ENCODE data around the gene CNR2.
"Not testable (repeated sequence)": the region's sequence is repeated elsewhere in the genome, so short reads cannot be mapped to it uniquely, and the experiment has no call there.

CNR2 gene

DNA sequence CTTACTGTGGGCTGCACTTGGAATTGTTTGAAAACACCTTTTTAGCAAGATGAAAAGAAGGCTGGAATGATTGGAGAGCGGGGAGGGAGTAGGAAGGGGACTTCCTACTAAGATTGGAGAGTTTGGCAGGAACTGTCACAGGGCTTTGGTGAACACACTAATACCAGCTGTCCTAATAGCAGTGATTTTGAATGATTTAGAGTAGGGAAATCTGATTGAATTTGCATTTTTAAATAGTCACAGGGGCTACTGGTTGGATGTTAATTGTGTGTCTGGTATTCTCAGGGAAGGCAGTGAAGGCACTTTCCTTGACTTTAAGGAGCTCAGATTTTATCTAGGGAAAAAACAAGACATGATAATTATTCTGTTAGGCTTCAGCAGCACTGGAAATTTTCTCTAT lies 85.4 kb downstream of the CNR2 start:
- POLR2A ChIA-PET: no interaction called here
- no CpG with 5 or more reads among the region's 1 CpG for WGBS (ENCODE audit: insufficient coverage)
- Histone ChIP-seq H3K27ac (ENCODE audit: insufficient read depth in 1 of 2, low read depth in 1 of 2, low read length in 2 of 2, poor library complexity in 1 of 2, severe bottlenecking in 2 of 2) (no peak overlapping the region), H3K9me3 (ENCODE audit: control extremely low read depth in 1 of 5, control insufficient read depth in 4 of 5, insufficient read depth in 2 of 5, low read depth in 1 of 5, low read length in 4 of 5) (no peaks in the 10 kb centered on the region), H3K27me3 (replicated peaks in 2 of 5; ENCODE audit: control insufficient read depth in 4 of 5, insufficient read depth in 5 of 5, low read length in 4 of 5) (no peaks in the 10 kb centered on the region), H3K4me3 (ENCODE audit: control insufficient read depth in 1 of 7, extremely low read depth in 1 of 7, insufficient read depth in 4 of 7, low read depth in 2 of 7, low read length in 6 of 7) (no peak overlapping the region), H3K4me1 (ENCODE audit: control extremely low read depth in 1 of 4, control insufficient read depth in 4 of 4, insufficient read depth in 4 of 4, low read length in 3 of 4) (peaks cover 4 to 18% (median 15%) of the 10 kb centered on the region in 4 experiments), H3K36me3 (ENCODE audit: control insufficient read depth in 4 of 4, insufficient read depth in 4 of 4, low read length in 3 of 4) (no peaks in the 10 kb centered on the region)
- no peak for DNase-seq
- CTCF ChIA-PET: interaction anchor here (9.4 kb wide), 1 partner anchor 17 kb away, joined by 87 read pairs; no protein-coding TSS in a partner anchor

DNA sequence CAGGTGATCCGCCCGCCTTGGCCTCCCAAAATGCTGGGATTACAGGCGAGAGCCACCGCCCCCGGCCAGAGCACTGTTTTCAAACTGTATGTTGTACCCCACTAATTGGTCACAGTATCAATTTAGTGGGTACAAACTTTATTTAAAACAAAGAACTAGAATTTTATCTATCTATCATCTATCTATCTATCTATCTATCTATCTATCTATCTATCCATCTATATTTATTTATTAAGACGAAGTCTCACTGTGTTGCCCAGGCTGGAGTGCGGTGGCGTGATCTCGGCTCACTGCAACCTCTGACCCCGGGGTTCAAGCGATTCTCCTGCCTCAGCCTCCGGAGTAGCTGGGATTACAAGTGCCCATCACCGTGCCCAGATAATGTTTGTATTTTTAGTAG lies 86.6 kb downstream of the CNR2 start:
- CTCF ChIA-PET: interaction anchor here (0.9 to 9.4 kb wide), 2 partner anchors 16 to 90 kb away, joined by 3 to 87 read pairs; no protein-coding TSS in a partner anchor
- DNase-seq; H3K27me3 ChIP-seq (replicated peaks in 2 of 5; ENCODE audit: control insufficient read depth in 4 of 5, insufficient read depth in 5 of 5, low read length in 4 of 5); H3K4me3 ChIP-seq (ENCODE audit: control insufficient read depth in 1 of 7, extremely low read depth in 1 of 7, insufficient read depth in 4 of 7, low read depth in 2 of 7, low read length in 6 of 7); H3K27ac ChIP-seq (ENCODE audit: insufficient read depth in 1 of 2, low read depth in 1 of 2, low read length in 2 of 2, poor library complexity in 1 of 2, severe bottlenecking in 2 of 2); H3K36me3 ChIP-seq (ENCODE audit: control insufficient read depth in 4 of 4, insufficient read depth in 4 of 4, low read length in 3 of 4); POLR2A ChIA-PET; H3K9me3 ChIP-seq (ENCODE audit: control extremely low read depth in 1 of 5, control insufficient read depth in 4 of 5, insufficient read depth in 2 of 5, low read depth in 1 of 5, low read length in 4 of 5): not testable (repeated sequence)
- WGBS (ENCODE audit: insufficient coverage): 100% methylated on average over 7 of the region's 13 CpGs
- H3K4me1 ChIP-seq (ENCODE audit: control extremely low read depth in 1 of 4, control insufficient read depth in 4 of 4, insufficient read depth in 4 of 4, low read length in 3 of 4): peaks cover 4 to 18% (median 15%) of the 10 kb centered on the region in 4 experiments

DNA sequence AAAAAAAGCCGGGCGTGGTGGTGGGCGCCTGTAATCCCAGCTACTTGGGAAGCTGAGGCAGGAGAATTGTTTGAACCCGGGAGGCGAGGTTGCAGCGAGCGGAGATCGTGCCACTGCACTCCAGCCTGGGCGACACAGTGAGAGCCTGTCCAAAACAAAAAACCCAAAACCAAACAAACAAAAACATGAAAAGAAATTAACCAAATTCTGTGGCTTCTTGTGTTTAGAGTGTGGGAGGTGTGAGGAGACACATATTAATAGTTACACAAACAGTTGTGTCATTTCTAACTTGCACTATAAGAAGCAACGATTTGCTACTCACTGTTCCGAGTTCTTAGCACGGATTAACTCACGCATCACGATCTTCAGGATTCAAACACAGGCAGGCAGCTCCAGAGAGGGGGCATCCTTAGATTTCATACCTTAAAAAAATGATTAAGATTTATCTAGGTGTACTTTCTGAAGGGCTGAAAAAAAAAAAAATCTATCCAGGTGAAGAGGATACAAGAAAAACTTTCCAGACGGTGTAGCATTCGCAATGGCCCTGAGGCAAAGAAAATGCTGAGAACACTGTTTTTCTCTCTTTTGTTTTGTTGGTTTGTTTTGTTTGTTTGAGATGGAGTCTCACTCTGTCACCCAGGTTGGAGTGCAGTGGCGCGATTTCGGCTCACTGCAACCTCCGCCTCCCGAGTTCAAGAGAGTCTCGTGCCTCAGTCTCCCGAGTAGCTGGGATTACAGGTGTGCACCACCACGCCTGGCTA lies 87.2 kb downstream of the CNR2 start:
- ChIA-PET CTCF (interaction anchor here (0.9 to 9.4 kb wide), 6 partner anchors 12 to 91 kb away, joined by 3 to 87 read pairs (median 6); partner anchors contain the start of gene LYPLA2), POLR2A (interaction anchor here (0.6 to 2.2 kb wide), 4 partner anchors 9 to 81 kb away, joined by 3 to 11 read pairs (median 4); no protein-coding TSS in a partner anchor)
- DNase-seq: peak in 2 of 3 donors; percentile 12 to 37
- Histone ChIP-seq H3K27me3 (replicated peaks in 2 of 5; ENCODE audit: control insufficient read depth in 4 of 5, insufficient read depth in 5 of 5, low read length in 4 of 5) (no peaks in the 10 kb centered on the region), H3K4me1 (ENCODE audit: control extremely low read depth in 1 of 4, control insufficient read depth in 4 of 4, insufficient read depth in 4 of 4, low read length in 3 of 4) (peaks cover 4 to 18% (median 15%) of the 10 kb centered on the region in 4 experiments), H3K27ac (ENCODE audit: insufficient read depth in 1 of 2, low read depth in 1 of 2, low read length in 2 of 2, poor library complexity in 1 of 2, severe bottlenecking in 2 of 2) (peak overlapping the region in 1 of 2 experiments; percentile 97), H3K9me3 (ENCODE audit: control extremely low read depth in 1 of 5, control insufficient read depth in 4 of 5, insufficient read depth in 2 of 5, low read depth in 1 of 5, low read length in 4 of 5) (no peaks in the 10 kb centered on the region), H3K4me3 (ENCODE audit: control insufficient read depth in 1 of 7, extremely low read depth in 1 of 7, insufficient read depth in 4 of 7, low read depth in 2 of 7, low read length in 6 of 7) (peak overlapping the region in 6 of 7 experiments; percentile 23 to 99 (median 90)), H3K36me3 (ENCODE audit: control insufficient read depth in 4 of 4, insufficient read depth in 4 of 4, low read length in 3 of 4) (no peaks in the 10 kb centered on the region)
- 100% methylated on average over 8 of the region's 24 CpGs for WGBS (ENCODE audit: insufficient coverage)

DNA sequence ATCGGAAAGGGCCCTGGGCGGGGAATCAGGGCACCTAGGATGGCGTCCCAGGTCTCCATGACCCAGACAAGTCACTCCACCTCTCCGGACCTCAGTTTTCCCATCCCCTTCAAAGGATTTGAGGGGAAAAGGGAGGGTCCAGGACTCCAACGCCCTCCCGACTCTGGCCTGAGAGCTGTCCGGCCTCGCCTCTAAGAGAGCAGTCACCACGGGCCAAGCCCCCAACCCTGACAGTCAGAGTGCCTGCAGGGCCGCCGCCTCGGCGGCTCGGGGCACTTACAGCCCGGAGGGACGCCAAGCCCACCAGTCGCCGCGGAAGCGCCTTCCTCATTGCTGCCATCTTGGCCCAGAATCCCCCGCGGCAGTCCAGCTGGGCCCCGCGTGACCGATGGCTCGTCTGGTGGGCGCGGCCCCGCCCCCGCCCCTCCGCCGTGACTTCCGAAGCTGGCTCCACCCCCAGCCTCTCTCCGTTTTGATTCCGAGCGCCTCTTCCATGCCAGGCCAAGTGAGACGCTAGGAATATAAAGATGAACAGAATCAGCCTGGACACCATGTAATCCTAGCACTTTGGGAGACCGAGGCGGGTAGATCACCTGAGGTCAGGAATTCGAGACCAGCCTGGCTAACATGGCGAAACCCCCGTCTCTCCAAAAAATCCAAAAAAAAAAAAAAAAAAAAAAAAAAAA lies 87.9 kb downstream of the CNR2 start, which contains the start of gene HMGCL:
TSS of gene HMGCL (minus strand) at position 354 of the 686 bp plus-strand sequence. CDS start at position 340, 14 bp downstream.
- DNase-seq: peak; percentile 91 to 95 (median 94)
- Histone ChIP-seq H3K27ac (ENCODE audit: insufficient read depth in 1 of 2, low read depth in 1 of 2, low read length in 2 of 2, poor library complexity in 1 of 2, severe bottlenecking in 2 of 2) (peak within 1 kb of the TSS; percentile 88 to 97), H3K4me1 (ENCODE audit: control extremely low read depth in 1 of 4, control insufficient read depth in 4 of 4, insufficient read depth in 4 of 4, low read length in 3 of 4) (peaks cover 4 to 18% (median 15%) of the 10 kb centered on the region in 4 experiments), H3K27me3 (replicated peaks in 2 of 5; ENCODE audit: control insufficient read depth in 4 of 5, insufficient read depth in 5 of 5, low read length in 4 of 5) (no peaks in the 10 kb centered on the region), H3K4me3 (ENCODE audit: control insufficient read depth in 1 of 7, extremely low read depth in 1 of 7, insufficient read depth in 4 of 7, low read depth in 2 of 7, low read length in 6 of 7) (peak within 1 kb of the TSS; percentile 57 to 99 (median 97)), H3K9me3 (ENCODE audit: control extremely low read depth in 1 of 5, control insufficient read depth in 4 of 5, insufficient read depth in 2 of 5, low read depth in 1 of 5, low read length in 4 of 5) (no peaks in the 10 kb centered on the region), H3K36me3 (ENCODE audit: control insufficient read depth in 4 of 4, insufficient read depth in 4 of 4, low read length in 3 of 4) (no peaks in the 10 kb centered on the region)
- CTCF ChIA-PET: interaction anchor here (1.0 to 9.4 kb wide), 9 partner anchors 9 to 91 kb away, joined by 3 to 87 read pairs (median 6); partner anchors contain the start of gene LYPLA2
- POLR2A ChIA-PET: interaction anchor here (0.6 to 2.2 kb wide), 4 partner anchors 9 to 82 kb away, joined by 3 to 11 read pairs (median 4); no protein-coding TSS in a partner anchor
- 0% methylated on average over 21 of the region's 42 CpGs for WGBS (ENCODE audit: insufficient coverage)

DNA sequence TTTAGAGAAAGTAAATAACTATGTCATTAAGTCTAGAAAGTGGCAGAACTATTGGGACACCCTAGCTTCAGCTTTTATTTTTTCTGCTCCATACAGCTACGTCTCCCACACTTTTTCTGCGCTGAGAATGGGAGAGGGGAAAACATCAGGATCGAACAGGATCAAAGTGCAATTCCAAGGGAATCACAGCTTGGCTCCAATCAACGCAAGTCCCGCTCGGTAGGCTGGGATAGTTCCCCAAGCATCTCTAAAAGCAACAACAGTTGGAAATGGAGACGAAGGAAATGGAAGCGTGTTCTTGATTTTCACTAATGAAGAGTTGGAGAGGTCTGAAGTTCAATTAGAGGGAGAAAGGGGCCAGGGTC lies 88.5 kb downstream of the CNR2 start:
- H3K4me3 ChIP-seq (ENCODE audit: control insufficient read depth in 1 of 7, extremely low read depth in 1 of 7, insufficient read depth in 4 of 7, low read depth in 2 of 7, low read length in 6 of 7): peak overlapping the region; percentile 57 to 99 (median 97)

DNA sequence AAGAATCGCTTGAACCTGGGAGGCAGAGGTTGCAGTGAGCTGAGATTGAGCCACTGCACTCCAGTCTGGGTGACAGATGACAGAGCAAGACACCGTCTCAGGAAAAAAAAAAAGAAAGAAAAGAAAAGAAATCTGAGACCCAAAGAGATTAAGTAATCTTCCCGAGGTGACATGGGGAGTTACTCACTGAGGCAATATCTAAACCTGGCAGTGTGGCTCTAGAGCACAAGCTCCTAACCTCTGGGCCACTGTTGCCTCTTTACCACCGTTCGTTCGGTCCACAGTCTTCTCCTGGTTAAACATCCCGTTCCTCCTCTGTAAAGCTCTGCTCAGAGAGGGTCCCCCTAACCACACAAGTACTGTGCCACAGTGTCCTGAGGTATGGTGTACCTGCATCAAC lies 89.4 kb downstream of the CNR2 start:
- no peaks in the 10 kb centered on the region for H3K27me3 ChIP-seq (replicated peaks in 2 of 5; ENCODE audit: control insufficient read depth in 4 of 5, insufficient read depth in 5 of 5, low read length in 4 of 5)
- H3K36me3 ChIP-seq (ENCODE audit: control insufficient read depth in 4 of 4, insufficient read depth in 4 of 4, low read length in 3 of 4): peaks cover 0 to 2% (median 0%) of the 10 kb centered on the region in 4 experiments
- DNase-seq: no peak
- 91% methylated on average over 6 of the region's 7 CpGs for WGBS (ENCODE audit: insufficient coverage)
- ChIA-PET CTCF (interaction anchor here (0.7 to 9.4 kb wide), 7 partner anchors 10 to 93 kb away, joined by 3 to 87 read pairs (median 6); partner anchors contain the start of genes LYPLA2 and PITHD1), POLR2A (interaction anchor here (2.2 kb wide), 1 partner anchor 15 kb away, joined by 11 read pairs; no protein-coding TSS in a partner anchor)
- H3K27ac ChIP-seq (ENCODE audit: insufficient read depth in 1 of 2, low read depth in 1 of 2, low read length in 2 of 2, poor library complexity in 1 of 2, severe bottlenecking in 2 of 2): no peak overlapping the region
- no peaks in the 10 kb centered on the region for H3K9me3 ChIP-seq (ENCODE audit: control extremely low read depth in 1 of 5, control insufficient read depth in 4 of 5, insufficient read depth in 2 of 5, low read depth in 1 of 5, low read length in 4 of 5)
- H3K4me1 ChIP-seq (ENCODE audit: control extremely low read depth in 1 of 4, control insufficient read depth in 4 of 4, insufficient read depth in 4 of 4, low read length in 3 of 4): peaks cover 4 to 18% (median 15%) of the 10 kb centered on the region in 4 experiments
- peak overlapping the region in 1 of 7 experiments; percentile 23 for H3K4me3 ChIP-seq (ENCODE audit: control insufficient read depth in 1 of 7, extremely low read depth in 1 of 7, insufficient read depth in 4 of 7, low read depth in 2 of 7, low read length in 6 of 7)

More for the DNA sequence above, 88.5 kb downstream of the CNR2 start:
- no peak for DNase-seq
- 3% methylated on average over 8 of the region's 8 CpGs for WGBS (ENCODE audit: insufficient coverage)
- H3K36me3 ChIP-seq (ENCODE audit: control insufficient read depth in 4 of 4, insufficient read depth in 4 of 4, low read length in 3 of 4): peaks cover 0 to 2% (median 0%) of the 10 kb centered on the region in 4 experiments
- ChIA-PET POLR2A (interaction anchor here (1.1 to 2.2 kb wide), 2 partner anchors 8 to 14 kb away, joined by 4 to 11 read pairs; no protein-coding TSS in a partner anchor), CTCF (interaction anchor here (1.0 to 9.4 kb wide), 9 partner anchors 8 to 92 kb away, joined by 3 to 87 read pairs (median 6); partner anchors contain the start of gene LYPLA2)
- peak overlapping the region; percentile 88 to 97 for H3K27ac ChIP-seq (ENCODE audit: insufficient read depth in 1 of 2, low read depth in 1 of 2, low read length in 2 of 2, poor library complexity in 1 of 2, severe bottlenecking in 2 of 2)
- H3K9me3 ChIP-seq (ENCODE audit: control extremely low read depth in 1 of 5, control insufficient read depth in 4 of 5, insufficient read depth in 2 of 5, low read depth in 1 of 5, low read length in 4 of 5): no peaks in the 10 kb centered on the region
- no peaks in the 10 kb centered on the region for H3K27me3 ChIP-seq (replicated peaks in 2 of 5; ENCODE audit: control insufficient read depth in 4 of 5, insufficient read depth in 5 of 5, low read length in 4 of 5)
- H3K4me1 ChIP-seq (ENCODE audit: control extremely low read depth in 1 of 4, control insufficient read depth in 4 of 4, insufficient read depth in 4 of 4, low read length in 3 of 4): peaks cover 4 to 18% (median 15%) of the 10 kb centered on the region in 4 experiments
